Measurements from ENCODE around the gene CNTNAP2.

Gene CNTNAP2

DNA sequence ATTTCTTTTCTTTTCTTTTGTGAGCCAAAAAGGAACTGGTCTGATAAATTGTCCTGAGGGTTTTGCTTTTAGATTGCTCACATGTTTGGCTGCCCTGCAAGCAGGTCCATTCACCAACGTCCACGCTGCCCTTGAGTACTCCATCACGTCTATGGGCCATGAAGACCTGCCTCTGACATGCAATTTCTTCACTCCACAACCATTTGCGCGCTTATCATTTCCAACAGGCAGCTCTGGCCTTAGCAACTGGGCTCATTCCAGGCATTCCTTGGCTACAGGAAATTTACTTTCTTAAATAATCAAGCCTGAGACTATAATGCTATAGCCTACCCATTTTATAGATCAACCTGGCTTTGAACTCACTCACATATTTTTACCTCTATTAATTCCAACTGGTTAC is 2065.7 kb downstream of the CNTNAP2 start:
- CTCF ChIA-PET = no interaction called here
- Histone ChIP-seq H3K36me3 (ENCODE audit: control insufficient read depth in 2 of 2, insufficient read depth in 1 of 2, low read length in 2 of 2) (no peaks in the 10 kb centered on the region), H3K4me1 (ENCODE audit: control insufficient read depth, insufficient read depth, low read length) (no peaks in the 10 kb centered on the region), H3K4me3 (ENCODE audit: low read depth, low read length) (no peak overlapping the region), H3K9me3 (ENCODE audit: control insufficient read depth, insufficient read depth, low read depth, low read length) (no peaks in the 10 kb centered on the region), H3K27ac (ENCODE audit: extremely low read depth, low read depth, low read length) (no peak overlapping the region)
- POLR2A ChIA-PET = no interaction called here
- TF ChIP-seq ZNF792 (tag by site-specific recombination; IDR thresholded peaks at IDR 0.05) (no peak), ZNF146 (tag by site-specific recombination; IDR thresholded peaks at IDR 0.05) (no peak), ZNF501 (tag by site-specific recombination; IDR thresholded peaks at IDR 0.05) (no peak), ZNF311 (tag by site-specific recombination; IDR thresholded peaks at IDR 0.05; ENCODE audit: borderline replicate concordance) (no peak)
- TF ChIP-seq, protein P1, sequence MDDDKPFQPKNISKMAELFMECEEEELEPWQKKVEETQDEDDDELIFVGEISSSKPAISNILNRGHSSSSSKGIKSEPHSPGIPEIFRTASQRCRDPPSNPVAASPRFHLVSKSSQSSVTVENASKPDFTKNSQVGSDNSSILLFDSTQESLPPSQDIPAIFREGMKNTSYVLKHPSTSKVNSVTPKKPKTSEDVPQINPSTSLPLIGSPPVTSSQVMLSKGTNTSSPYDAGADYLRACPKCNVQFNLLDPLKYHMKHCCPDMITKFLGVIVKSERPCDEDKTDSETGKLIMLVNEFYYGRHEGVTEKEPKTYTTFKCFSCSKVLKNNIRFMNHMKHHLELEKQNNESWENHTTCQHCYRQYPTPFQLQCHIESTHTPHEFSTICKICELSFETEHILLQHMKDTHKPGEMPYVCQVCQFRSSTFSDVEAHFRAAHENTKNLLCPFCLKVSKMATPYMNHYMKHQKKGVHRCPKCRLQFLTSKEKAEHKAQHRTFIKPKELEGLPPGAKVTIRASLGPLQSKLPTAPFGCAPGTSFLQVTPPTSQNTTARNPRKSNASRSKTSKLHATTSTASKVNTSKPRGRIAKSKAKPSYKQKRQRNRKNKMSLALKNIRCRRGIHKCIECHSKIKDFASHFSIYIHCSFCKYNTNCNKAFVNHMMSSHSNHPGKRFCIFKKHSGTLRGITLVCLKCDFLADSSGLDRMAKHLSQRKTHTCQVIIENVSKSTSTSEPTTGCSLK (tag by site-specific recombination; IDR thresholded peaks at IDR 0.05) = no peak

- Histone ChIP-seq H3K36me3 (ENCODE audit: control insufficient read depth in 2 of 2, insufficient read depth in 1 of 2, low read length in 2 of 2) (no peaks in the 10 kb centered on the region), H3K4me1 (ENCODE audit: control insufficient read depth, insufficient read depth, low read length) (no peaks in the 10 kb centered on the region), H3K4me3 (ENCODE audit: low read depth, low read length) (no peak overlapping the region), H3K27ac (ENCODE audit: extremely low read depth, low read depth, low read length) (no peak overlapping the region), H3K9me3 (ENCODE audit: control insufficient read depth, insufficient read depth, low read depth, low read length) (no peaks in the 10 kb centered on the region)
- ChIA-PET CTCF (no interaction called here), POLR2A (no interaction called here)
- TF ChIP-seq ZNF785 (tag by site-specific recombination; IDR thresholded peaks at IDR 0.05) (no peak), BCL11A (tag by site-specific recombination; IDR thresholded peaks at IDR 0.05; ENCODE audit: low read depth) (no peak), ZNF26 (tag by site-specific recombination; IDR thresholded peaks at IDR 0.05) (no peak), ZNF221 (tag by site-specific recombination; IDR thresholded peaks at IDR 0.05; ENCODE audit: borderline replicate concordance) (no peak), HOXA7 (CRISPR knock-in tag; IDR thresholded peaks at IDR 0.05; ENCODE audit: borderline replicate concordance) (no peak), ZNF169 (tag by site-specific recombination; IDR thresholded peaks at IDR 0.05) (no peak), ZNF423 (tag by site-specific recombination; IDR thresholded peaks at IDR 0.05) (no peak), ZNF670 (tag by site-specific recombination; IDR thresholded peaks at IDR 0.05; ENCODE audit: low read depth) (no peak), ZNF624 (tag by site-specific recombination; IDR thresholded peaks at IDR 0.05) (no peak), ZSCAN16 (tag by site-specific recombination; IDR thresholded peaks at IDR 0.05) (no peak), GLI4 (tag by site-specific recombination; IDR thresholded peaks at IDR 0.05) (no peak), ZNF626 (tag by site-specific recombination; IDR thresholded peaks at IDR 0.05) (no peak), ZNF610 (tag by site-specific recombination; IDR thresholded peaks at IDR 0.05; ENCODE audit: borderline replicate concordance) (no peak), OSR2 (tag by site-specific recombination; IDR thresholded peaks at IDR 0.05) (no peak), BCL11B (tag by site-specific recombination; IDR thresholded peaks at IDR 0.05; ENCODE audit: low read depth) (no peak), ZNF792 (tag by site-specific recombination; IDR thresholded peaks at IDR 0.05) (no peak), TRIM28 (IDR thresholded peaks at IDR 0.05; ENCODE audit: borderline replicate concordance, low read length) (no peak), ZNF654 (tag by site-specific recombination; IDR thresholded peaks at IDR 0.05; ENCODE audit: low read depth) (no peak), BCL6B (tag by site-specific recombination; IDR thresholded peaks at IDR 0.05) (no peak)
- TF ChIP-seq, protein P2, sequence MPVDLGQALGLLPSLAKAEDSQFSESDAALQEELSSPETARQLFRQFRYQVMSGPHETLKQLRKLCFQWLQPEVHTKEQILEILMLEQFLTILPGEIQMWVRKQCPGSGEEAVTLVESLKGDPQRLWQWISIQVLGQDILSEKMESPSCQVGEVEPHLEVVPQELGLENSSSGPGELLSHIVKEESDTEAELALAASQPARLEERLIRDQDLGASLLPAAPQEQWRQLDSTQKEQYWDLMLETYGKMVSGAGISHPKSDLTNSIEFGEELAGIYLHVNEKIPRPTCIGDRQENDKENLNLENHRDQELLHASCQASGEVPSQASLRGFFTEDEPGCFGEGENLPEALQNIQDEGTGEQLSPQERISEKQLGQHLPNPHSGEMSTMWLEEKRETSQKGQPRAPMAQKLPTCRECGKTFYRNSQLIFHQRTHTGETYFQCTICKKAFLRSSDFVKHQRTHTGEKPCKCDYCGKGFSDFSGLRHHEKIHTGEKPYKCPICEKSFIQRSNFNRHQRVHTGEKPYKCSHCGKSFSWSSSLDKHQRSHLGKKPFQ (tag by site-specific recombination; IDR thresholded peaks at IDR 0.05) = no peak
Observed at GRCh38 chr7:148185041-148185440, 2068.4 kb downstream of the CNTNAP2 start.
